Testis (tissue), 2 donors: ENCODE data around the gene CTBP2.

Experiments
- CTCF ChIP-seq, 3 experiments: fragments of 450-650 bp in 2 of 3; fragments of 200-600 bp in 1 of 3; sonication (generic) in 1 of 3; IDR thresholded peaks; one replicate each; pipeline ENCODE4 v1.5.1; 2016 to 2019; ENCODE audit warnings: antibody characterized with exemption in 3 of 3, mild to moderate bottlenecking in 2 of 3, moderate library complexity in 1 of 3
- POLR2A ChIP-seq: fragments of 450-650 bp; IDR thresholded peaks from one replicate; pipeline ENCODE4 v1.6.1; 2017; ENCODE audit warnings: antibody characterized with exemption, mild to moderate bottlenecking, moderate library complexity

- TF ChIP-seq POLR2A: no peak
- no peak for TF ChIP-seq CTCF (IDR thresholded peaks at IDR 0.05)
Observed at GRCh38 chr10:125152450-125153368, 7.7 kb downstream of the CTBP2 start.
